Right lobe of liver (tissue), 6 donors: Measurements from ENCODE around the gene PGAP1. TPM values are rescaled to one million over a fixed set of nuclear protein-coding genes. Genes with fewer than 3 reads are reported as not detected.

Experiments
- ATAC-seq, 4 donors: fragments of 200-7000 bp; cut with Tn5 transposase; one replicate each; pipeline ENCODE4 v1.9.1; 2020; ENCODE audit warnings: mild to moderate bottlenecking in 4 of 4, moderate library complexity in 4 of 4
- DNase-seq, 3 donors: peaks; one replicate each; pipeline ENCODE4 v3.0.0-alpha.2; 2020
- H3K27ac ChIP-seq, 3 donors: fragments of 200-600 bp; one replicate each; pipeline ENCODE4 v1.8.0; 2022
- H3K27me3 ChIP-seq, 2 donors: fragments of 200-600 bp; one replicate each; pipeline ENCODE4 v1.8.0; 2022
- H3K36me3 ChIP-seq, 4 donors: fragments of 200-600 bp; sonication (generic) in 1 of 4; one replicate each; pipeline versions ENCODE4 v1.5.1 to v1.8.0; 2017 to 2022; ENCODE audit warnings: control low read depth in 1 of 4
- H3K4me1 ChIP-seq, 4 donors: fragments of 200-600 bp; sonication (generic) in 1 of 4; one replicate each; pipeline versions ENCODE4 v1.5.1 to v1.8.0; 2017 to 2022; ENCODE audit warnings: control low read depth in 1 of 4
- H3K4me3 ChIP-seq, 3 donors: fragments of 200-600 bp; one replicate each; pipeline ENCODE4 v1.8.0; 2022
- H3K9me3 ChIP-seq, 4 donors: fragments of 200-600 bp; sonication (generic) in 1 of 4; one replicate each; pipeline versions ENCODE4 v1.5.1 to v1.8.0; 2017 to 2022; ENCODE audit warnings: control low read depth in 1 of 4
- POLR2A ChIP-seq: fragments of 450-650 bp; IDR thresholded peaks from one replicate; pipeline ENCODE4 v1.6.1; 2017; ENCODE audit warnings: antibody characterized with exemption, mild to moderate bottlenecking
- WGBS: methylation state at CpG from one replicate; pipeline ENCODE4 v1.1.6; 2018; ENCODE audit warnings: low coverage, low lambda C conversion rate; ENCODE audit not compliant: insufficient coverage; ENCODE audit errors: missing lambda C conversion rate; 5-methylcytosine and 5-hydroxymethylcytosine counted together
- intact Hi-C, 2 donors: fragments of 100-400 bp; cut with DNase I; formaldehyde crosslinking; loops; one replicate each; pipeline versions ENCODE4 v1.11.2 to v1.14.1; 2022
- small RNA-seq, 2 experiments: library from RNA; depleted of rRNA; stranded (forward); fragments of <200 nt; gene quantifications; one replicate each; pipeline ENCODE3, GENCODE V24; 2016
- total RNA-seq, 6 experiments: library from RNA; depleted of rRNA in 2 of 6; stranded (reverse); fragments of >200 nt in 2 of 6; fragmentation: NEBNext Ultra II Directional in 3 of 6; extraction: Animal tissue kit (Norgen Biotek cat#: 25700) in 3 of 6; gene quantifications; one replicate each; pipeline versions ENCODE4 v1.1.0 to v1.2.4, GENCODE V29; 2016 to 2023
- TF ChIP-seq, protein P1 (sequence below), 4 donors: fragments of 200-600 bp in 3 of 4; fragments of 450-650 bp in 1 of 4; IDR thresholded peaks; one replicate each; pipeline versions ENCODE4 v1.5.1 to v1.8.0; 2016 to 2022; ENCODE audit warnings: antibody characterized with exemption in 4 of 4, mild to moderate bottlenecking in 2 of 4
- donor health status: DM: no; HTN: yes; CAD: no.
- donor health status: DM: no; HTN: no; CAD: no.
- donor health status: DM: no; HTN: no; CAD: no.
- donor health status: DM: no; HTN: yes; CAD: no.
- donor health status: DM: no; HTN: yes; CAD: no.

Gene PGAP1
- total RNA-seq, 6 experiments from 2014 or later, result 2.2 to 4.2 (median 3.5) TPM

DNA sequence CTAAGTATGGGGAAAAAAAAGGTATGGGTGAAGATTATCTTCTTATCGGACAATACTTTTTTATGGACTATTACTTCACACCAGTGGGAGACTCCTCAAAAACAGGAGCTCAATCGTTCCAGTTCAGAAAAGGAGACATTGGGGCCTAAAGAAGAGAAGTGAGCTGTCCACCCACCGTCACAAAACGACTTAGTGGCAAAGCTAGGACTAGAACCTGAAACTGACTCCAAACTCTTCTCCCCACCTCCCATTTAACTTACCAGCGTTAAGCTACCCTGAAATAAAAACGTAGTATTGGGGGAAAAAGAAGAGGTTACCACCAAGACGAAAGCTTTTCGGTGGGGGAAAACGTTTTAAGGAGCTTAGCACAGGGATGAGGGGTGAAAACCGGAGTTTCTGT, 127.5 kb downstream of the PGAP1 start:
- no peak for DNase-seq
- WGBS, result 8% methylated on average over 10 of the region's 10 CpGs
- no peak for TF ChIP-seq POLR2A
- TF ChIP-seq, protein P1, sequence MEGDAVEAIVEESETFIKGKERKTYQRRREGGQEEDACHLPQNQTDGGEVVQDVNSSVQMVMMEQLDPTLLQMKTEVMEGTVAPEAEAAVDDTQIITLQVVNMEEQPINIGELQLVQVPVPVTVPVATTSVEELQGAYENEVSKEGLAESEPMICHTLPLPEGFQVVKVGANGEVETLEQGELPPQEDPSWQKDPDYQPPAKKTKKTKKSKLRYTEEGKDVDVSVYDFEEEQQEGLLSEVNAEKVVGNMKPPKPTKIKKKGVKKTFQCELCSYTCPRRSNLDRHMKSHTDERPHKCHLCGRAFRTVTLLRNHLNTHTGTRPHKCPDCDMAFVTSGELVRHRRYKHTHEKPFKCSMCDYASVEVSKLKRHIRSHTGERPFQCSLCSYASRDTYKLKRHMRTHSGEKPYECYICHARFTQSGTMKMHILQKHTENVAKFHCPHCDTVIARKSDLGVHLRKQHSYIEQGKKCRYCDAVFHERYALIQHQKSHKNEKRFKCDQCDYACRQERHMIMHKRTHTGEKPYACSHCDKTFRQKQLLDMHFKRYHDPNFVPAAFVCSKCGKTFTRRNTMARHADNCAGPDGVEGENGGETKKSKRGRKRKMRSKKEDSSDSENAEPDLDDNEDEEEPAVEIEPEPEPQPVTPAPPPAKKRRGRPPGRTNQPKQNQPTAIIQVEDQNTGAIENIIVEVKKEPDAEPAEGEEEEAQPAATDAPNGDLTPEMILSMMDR (IDR thresholded peaks at IDR 0.05), result no peak
- Histone ChIP-seq H3K36me3 (peaks cover 0 to 28% (median 0%) of the 10 kb centered on the region in 4 donors), H3K9me3 (no peaks in the 10 kb centered on the region), H3K27me3 (no peaks in the 10 kb centered on the region), H3K4me3 (peak overlapping the region; percentile 62 to 75 (median 68)), H3K27ac (peak overlapping the region; percentile 76 to 85 (median 79)), H3K4me1 (peaks cover 0 to 11% (median 2%) of the 10 kb centered on the region in 4 donors)
- ATAC-seq, result peak; percentile 3 to 15 (median 7)
- intact Hi-C loops, result no loop called here

DNA sequence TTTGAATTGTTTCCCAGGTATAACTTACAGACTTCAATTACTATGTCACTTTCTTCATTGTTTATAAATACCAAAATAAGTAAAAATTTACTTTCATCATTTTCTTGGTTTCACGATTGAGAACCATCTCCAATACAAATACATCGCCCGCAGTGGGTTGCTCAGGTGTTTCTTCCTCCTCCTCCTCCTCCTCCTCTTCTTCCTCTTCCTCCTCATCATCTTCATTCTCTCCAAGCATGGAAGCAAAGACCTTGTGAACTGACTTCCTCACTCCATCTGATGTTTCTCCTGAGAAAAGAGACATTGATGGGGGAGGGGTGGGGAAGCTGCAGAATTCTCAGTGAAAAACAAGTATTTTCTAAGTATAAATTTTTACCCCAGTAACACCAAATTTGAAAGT, 133.6 kb downstream of the PGAP1 start:
- no peak for DNase-seq
- H3K4me3 ChIP-seq, result no peak overlapping the region
- WGBS, result 97% methylated on average over 3 of the region's 3 CpGs

DNA sequence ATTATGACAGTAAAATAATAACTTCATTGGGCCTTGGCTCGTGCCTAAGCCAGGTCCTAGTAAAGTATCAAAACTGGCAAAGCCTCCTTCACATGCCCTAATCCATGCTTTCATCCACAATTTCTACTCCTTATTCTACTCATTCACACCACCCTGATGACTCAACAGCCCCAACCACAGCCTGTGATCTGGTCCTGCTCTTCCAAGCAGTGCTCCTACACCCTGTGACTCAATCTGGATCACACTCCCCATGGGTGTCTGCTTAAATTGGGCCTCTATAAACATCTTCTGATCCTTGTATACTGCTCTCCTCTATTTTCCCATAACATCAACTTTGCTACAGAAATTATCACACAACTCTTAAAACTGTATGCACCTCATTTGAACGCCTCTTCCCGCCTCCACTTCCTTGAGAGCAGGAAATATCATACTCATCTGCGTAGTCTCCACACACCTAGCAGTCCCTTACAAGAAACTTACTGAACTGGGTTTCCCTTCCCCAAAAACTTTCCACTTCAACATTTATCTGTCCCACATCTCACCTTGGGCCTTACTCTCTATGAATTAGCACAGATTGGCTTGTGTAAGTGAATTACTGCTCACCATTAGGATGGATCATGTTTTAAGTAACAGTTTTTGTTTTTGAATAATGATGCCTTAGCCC, 142.9 kb downstream of the PGAP1 start:
- Histone ChIP-seq H3K27ac (no peak overlapping the region), H3K9me3 (no peaks in the 10 kb centered on the region), H3K4me3 (no peak overlapping the region), H3K36me3 (peaks cover 4 to 69% (median 26%) of the 10 kb centered on the region in 4 donors), H3K4me1 (no peaks in the 10 kb centered on the region), H3K27me3 (no peaks in the 10 kb centered on the region)
- DNase-seq (no peak), ATAC-seq (no peak)
- intact Hi-C loops, result no loop called here
- WGBS, result 95% methylated on average over 4 of the region's 4 CpGs
- TF ChIP-seq POLR2A, result no peak
- TF ChIP-seq, protein P1 (IDR thresholded peaks at IDR 0.05), result no peak

More for the DNA sequence above, 133.6 kb downstream of the PGAP1 start:
- H3K4me1 ChIP-seq, result peaks cover 0 to 3% (median 0%) of the 10 kb centered on the region in 4 donors
- no peaks in the 10 kb centered on the region for H3K9me3 ChIP-seq
- no peak for TF ChIP-seq POLR2A
- TF ChIP-seq, protein P1 (IDR thresholded peaks at IDR 0.05), result no peak
- peaks cover 0 to 88% (median 17%) of the 10 kb centered on the region in 4 donors for H3K36me3 ChIP-seq
- no peak overlapping the region for H3K27ac ChIP-seq
- no peak for ATAC-seq
- H3K27me3 ChIP-seq, result no peaks in the 10 kb centered on the region
- intact Hi-C loops, result no loop called here

Small RNA genes within 50 kb of the gene (small RNA-seq; reads per million reads assigned to genes)
- 0 reads per million in 2 experiments for gene AC012486.1

Other genes starting within 250 kb of the PGAP1 start
- gene GTF3C3, start 127.0 kb downstream of the PGAP1 start, total RNA-seq, result 10 to 100 TPM; 10.0 to 21.7 (median 13.5) TPM
- gene C2orf66, start 117.4 kb downstream of the PGAP1 start, total RNA-seq, result 1 to 10 TPM in 1 of 6 experiments, not detected in 5; 1.1 TPM